GM18526 (cell line): Measurements from ENCODE around the gene AQP1.

ENCODE experiments used
- POLR2A ChIP-seq: IDR thresholded peaks from 3 replicates; pipeline ENCODE4 v1.6.1; 2011; ENCODE audit not compliant: insufficient read length; ENCODE audit errors: extremely low read depth

AQP1 gene

GRCh38 chr7:30877993-30878392, 33.7 kb upstream of the AQP1 start:
- no peak for TF ChIP-seq POLR2A

GRCh38 chr7:30879139-30880124, 32.2 kb upstream of the AQP1 start:
- no peak for TF ChIP-seq POLR2A

GRCh38 chr7:30880125-30880720, 31.4 kb upstream of the AQP1 start:
- TF ChIP-seq POLR2A: no peak

GRCh38 chr7:30880941-30881340, 30.7 kb upstream of the AQP1 start:
- TF ChIP-seq POLR2A: no peak

GRCh38 chr7:30881448-30881847, 30.2 kb upstream of the AQP1 start:
- no peak for TF ChIP-seq POLR2A

GRCh38 chr7:30884881-30885280, 26.8 kb upstream of the AQP1 start:
- no peak for TF ChIP-seq POLR2A

- no peak for TF ChIP-seq POLR2A
These were observed 25.0 kb upstream of the AQP1 start for GRCh38 chr7:30886608-30887011.

GRCh38 chr7:30887464-30887872, 24.2 kb upstream of the AQP1 start:
- no peak for TF ChIP-seq POLR2A

GRCh38 chr7:30888747-30889146, 22.9 kb upstream of the AQP1 start:
- no peak for TF ChIP-seq POLR2A

GRCh38 chr7:30890226-30890625, 21.4 kb upstream of the AQP1 start:
- TF ChIP-seq POLR2A: no peak

GRCh38 chr7:30893357-30893756, 18.3 kb upstream of the AQP1 start:
- no peak for TF ChIP-seq POLR2A

GRCh38 chr7:30894009-30894408, 17.6 kb upstream of the AQP1 start:
- no peak for TF ChIP-seq POLR2A

GRCh38 chr7:30894866-30895605, 16.6 kb upstream of the AQP1 start:
- no peak for TF ChIP-seq POLR2A

- TF ChIP-seq POLR2A: no peak
These were observed 15.6 kb upstream of the AQP1 start for GRCh38 chr7:30896036-30896435.

GRCh38 chr7:30896783-30897637, 14.6 kb upstream of the AQP1 start:
- TF ChIP-seq POLR2A: no peak
